Right kidney (tissue), 1 donor: ENCODE data around the gene MTPN.

Source experiments
- DNase-seq: peaks from one replicate; pipeline ENCODE4 v3.0.0-alpha.2; 2016

MTPN gene

GRCh38 chr7:135886345-135887132 lies 90.6 kb downstream of the MTPN start:
- no peak for DNase-seq

- no peak for DNase-seq
Measured at GRCh38 chr7:135884495-135885232, 92.5 kb downstream of the MTPN start.

GRCh38 chr7:135879233-135879632 lies 97.9 kb downstream of the MTPN start:
- no peak for DNase-seq

GRCh38 chr7:135878284-135878683 lies 98.9 kb downstream of the MTPN start:
- no peak for DNase-seq

- DNase-seq, result no peak
Measured at GRCh38 chr7:135877805-135878204, 99.4 kb downstream of the MTPN start.
